ENCODE results near the gene PRSS12.

The PRSS12 gene

GRCh38 chr4:118351851-118352827 is 664 bp downstream of the PRSS12 start:
- Histone ChIP-seq H3K9me3 (ENCODE audit: control insufficient read depth, low read length) (no peaks in the 10 kb centered on the region), H3K27me3 (ENCODE audit: control insufficient read depth, insufficient read depth, low read length) (peaks cover 14% of the 10 kb centered on the region), H3K4me3 (ENCODE audit: low read length) (peak overlapping the region; percentile 37), H3K36me3 (ENCODE audit: control insufficient read depth, insufficient read depth, low read length) (no peaks in the 10 kb centered on the region), H3K4me1 (ENCODE audit: control insufficient read depth, insufficient read depth, low read length) (peaks cover 29% of the 10 kb centered on the region), H3K9ac (ENCODE audit: low read length) (peak overlapping the region; percentile 61)

- peaks cover 36% of the 10 kb centered on the region for H3K4me1 ChIP-seq (ENCODE audit: control insufficient read depth, insufficient read depth, low read length)
- H3K4me3 ChIP-seq (ENCODE audit: low read length) = peak overlapping the region; percentile 37
- H3K9me3 ChIP-seq (ENCODE audit: control insufficient read depth, low read length) = no peaks in the 10 kb centered on the region
- H3K27me3 ChIP-seq (ENCODE audit: control insufficient read depth, insufficient read depth, low read length) = peaks cover 11% of the 10 kb centered on the region
- H3K36me3 ChIP-seq (ENCODE audit: control insufficient read depth, insufficient read depth, low read length) = no peaks in the 10 kb centered on the region
- peak overlapping the region; percentile 61 for H3K9ac ChIP-seq (ENCODE audit: low read length)
Measured at GRCh38 chr4:118350961-118351360, 1.8 kb downstream of the PRSS12 start.

DNA sequence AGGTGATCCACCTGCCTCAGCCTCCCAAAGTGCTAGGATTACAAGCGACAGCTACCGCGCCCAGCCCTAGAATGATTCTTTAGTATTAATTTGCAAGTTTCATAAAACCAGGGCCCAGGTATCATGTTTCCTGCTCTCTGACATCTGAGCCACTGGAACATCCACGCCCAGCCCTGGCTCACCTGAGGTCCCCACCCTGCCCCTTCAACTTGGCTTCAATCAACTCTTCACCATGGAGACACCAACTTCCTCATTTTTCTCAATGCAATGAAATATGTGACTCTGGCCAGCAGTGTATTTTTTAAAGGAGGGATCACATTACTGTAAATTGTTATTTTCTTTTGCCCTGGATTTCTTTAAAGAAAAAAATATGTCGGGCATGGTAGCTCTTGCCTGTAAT is 3.9 kb downstream of the PRSS12 start:
- no peaks in the 10 kb centered on the region for H3K36me3 ChIP-seq (ENCODE audit: control insufficient read depth, insufficient read depth, low read length)
- no peaks in the 10 kb centered on the region for H3K9me3 ChIP-seq (ENCODE audit: control insufficient read depth, low read length)
- H3K4me1 ChIP-seq (ENCODE audit: control insufficient read depth, insufficient read depth, low read length) = peaks cover 41% of the 10 kb centered on the region
- H3K27me3 ChIP-seq (ENCODE audit: control insufficient read depth, insufficient read depth, low read length) = peaks cover 10% of the 10 kb centered on the region
- H3K9ac ChIP-seq (ENCODE audit: low read length) = no peak overlapping the region
- H3K4me3 ChIP-seq (ENCODE audit: low read length) = no peak overlapping the region

DNA sequence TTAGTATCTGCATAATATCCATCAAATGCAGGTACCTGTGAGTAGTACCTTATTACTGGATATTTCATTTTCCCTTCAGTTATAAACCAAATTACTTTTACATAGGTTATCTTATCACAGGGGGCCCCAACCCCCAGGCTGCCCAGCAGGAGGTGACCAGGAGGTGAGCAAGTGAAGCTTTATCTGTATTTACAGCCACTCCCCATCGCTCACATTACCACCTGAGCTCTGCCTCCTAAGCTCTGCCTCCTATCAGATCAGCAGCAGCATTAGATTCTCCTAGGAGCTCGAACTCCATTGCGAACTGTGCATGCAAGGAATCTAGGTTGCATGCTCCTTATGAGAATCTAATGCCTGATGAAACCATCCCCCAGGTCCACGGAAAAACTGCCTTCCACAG is 6.3 kb downstream of the PRSS12 start:
- Histone ChIP-seq H3K4me3 (ENCODE audit: low read length) (no peak overlapping the region), H3K9ac (ENCODE audit: low read length) (no peak overlapping the region), H3K9me3 (ENCODE audit: control insufficient read depth, low read length) (no peaks in the 10 kb centered on the region), H3K4me1 (ENCODE audit: control insufficient read depth, insufficient read depth, low read length) (peaks cover 37% of the 10 kb centered on the region), H3K36me3 (ENCODE audit: control insufficient read depth, insufficient read depth, low read length) (no peaks in the 10 kb centered on the region), H3K27me3 (ENCODE audit: control insufficient read depth, insufficient read depth, low read length) (no peaks in the 10 kb centered on the region)

DNA sequence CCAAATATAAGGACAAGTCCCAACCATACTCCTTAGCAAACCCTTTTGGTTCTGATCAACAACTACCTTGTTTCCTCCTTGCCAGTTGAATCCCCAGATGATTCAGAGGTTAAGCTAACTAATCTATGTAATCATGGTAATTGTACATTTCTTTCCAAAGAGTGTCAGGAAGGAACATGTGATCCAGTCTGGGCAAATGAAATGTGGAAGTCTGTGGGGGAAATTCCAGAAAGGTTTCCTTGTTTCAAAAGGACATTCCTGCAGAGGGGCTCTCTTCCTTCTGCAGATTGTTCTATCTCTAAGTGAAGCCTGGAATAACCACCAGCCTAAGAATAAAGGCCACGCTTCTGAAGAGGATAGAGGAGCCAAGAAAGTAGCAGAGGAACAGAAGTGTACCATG is 7.0 kb downstream of the PRSS12 start:
- Histone ChIP-seq H3K9me3 (ENCODE audit: control insufficient read depth, low read length) (no peaks in the 10 kb centered on the region), H3K27me3 (ENCODE audit: control insufficient read depth, insufficient read depth, low read length) (no peaks in the 10 kb centered on the region), H3K4me1 (ENCODE audit: control insufficient read depth, insufficient read depth, low read length) (peaks cover 37% of the 10 kb centered on the region), H3K36me3 (ENCODE audit: control insufficient read depth, insufficient read depth, low read length) (no peaks in the 10 kb centered on the region), H3K9ac (ENCODE audit: low read length) (no peak overlapping the region), H3K4me3 (ENCODE audit: low read length) (no peak overlapping the region)

- no peak overlapping the region for H3K4me3 ChIP-seq (ENCODE audit: low read length)
- H3K36me3 ChIP-seq (ENCODE audit: control insufficient read depth, insufficient read depth, low read length) = no peaks in the 10 kb centered on the region
- no peaks in the 10 kb centered on the region for H3K9me3 ChIP-seq (ENCODE audit: control insufficient read depth, low read length)
- no peaks in the 10 kb centered on the region for H3K27me3 ChIP-seq (ENCODE audit: control insufficient read depth, insufficient read depth, low read length)
- H3K9ac ChIP-seq (ENCODE audit: low read length) = no peak overlapping the region
- peaks cover 42% of the 10 kb centered on the region for H3K4me1 ChIP-seq (ENCODE audit: control insufficient read depth, insufficient read depth, low read length)
Measured at GRCh38 chr4:118344801-118345200, 8.0 kb downstream of the PRSS12 start.

- no peaks in the 10 kb centered on the region for H3K27me3 ChIP-seq (ENCODE audit: control insufficient read depth, insufficient read depth, low read length)
- H3K4me3 ChIP-seq (ENCODE audit: low read length) = no peak overlapping the region
Measured at GRCh38 chr4:118343501-118343900, 9.3 kb downstream of the PRSS12 start.

GRCh38 chr4:118340109-118340508 is 12.7 kb downstream of the PRSS12 start:
- no peaks in the 10 kb centered on the region for H3K27me3 ChIP-seq (ENCODE audit: control insufficient read depth, insufficient read depth, low read length)
- no peak overlapping the region for H3K4me3 ChIP-seq (ENCODE audit: low read length)
- no peaks in the 10 kb centered on the region for H3K9me3 ChIP-seq (ENCODE audit: control insufficient read depth, low read length)
- H3K9ac ChIP-seq (ENCODE audit: low read length) = no peak overlapping the region
- no peaks in the 10 kb centered on the region for H3K36me3 ChIP-seq (ENCODE audit: control insufficient read depth, insufficient read depth, low read length)
- H3K4me1 ChIP-seq (ENCODE audit: control insufficient read depth, insufficient read depth, low read length) = peaks cover 12% of the 10 kb centered on the region

More at GRCh38 chr4:118343501-118343900, 9.3 kb downstream of the PRSS12 start:
- no peaks in the 10 kb centered on the region for H3K9me3 ChIP-seq (ENCODE audit: control insufficient read depth, low read length)
- no peak overlapping the region for H3K9ac ChIP-seq (ENCODE audit: low read length)
- no peaks in the 10 kb centered on the region for H3K36me3 ChIP-seq (ENCODE audit: control insufficient read depth, insufficient read depth, low read length)
- peaks cover 34% of the 10 kb centered on the region for H3K4me1 ChIP-seq (ENCODE audit: control insufficient read depth, insufficient read depth, low read length)

DNA sequence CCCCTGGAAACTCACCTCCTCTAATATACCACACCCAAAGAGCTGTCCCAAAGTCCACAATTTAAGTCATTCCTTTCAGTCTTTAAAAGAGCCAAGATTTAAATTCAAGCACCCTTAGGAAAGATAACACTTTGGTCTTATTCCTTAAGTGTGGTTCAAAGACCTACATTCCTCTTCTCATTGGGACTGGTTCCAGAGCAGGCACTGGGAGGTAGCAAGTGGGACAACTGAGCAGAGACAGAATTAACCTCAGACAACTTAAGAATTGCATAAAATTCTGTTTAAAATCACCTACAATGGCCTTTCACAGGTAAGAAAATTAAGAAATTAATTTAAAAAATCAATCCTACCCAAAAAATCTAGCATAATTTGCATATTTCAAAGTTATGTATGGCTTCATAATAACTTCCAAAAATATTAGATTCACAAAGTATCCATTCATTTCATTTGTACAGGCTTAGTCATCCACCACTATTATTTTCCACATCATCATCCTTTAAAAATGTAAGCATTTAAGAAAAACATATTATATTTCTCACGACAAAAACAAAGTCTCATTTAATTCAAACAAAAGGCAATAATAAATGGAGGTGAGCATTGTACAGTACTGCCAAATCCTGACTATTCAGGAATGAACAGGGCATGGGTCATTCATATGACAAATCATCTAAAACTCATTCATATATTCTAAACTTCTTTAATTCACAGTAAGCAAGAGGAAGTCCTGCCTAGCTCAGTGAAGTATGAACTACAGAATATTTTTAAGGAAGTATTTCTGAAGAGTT is 13.6 kb downstream of the PRSS12 start:
- no peak overlapping the region for H3K9ac ChIP-seq (ENCODE audit: low read length)
- H3K4me3 ChIP-seq (ENCODE audit: low read length) = no peak overlapping the region
- no peaks in the 10 kb centered on the region for H3K9me3 ChIP-seq (ENCODE audit: control insufficient read depth, low read length)
- no peaks in the 10 kb centered on the region for H3K27me3 ChIP-seq (ENCODE audit: control insufficient read depth, insufficient read depth, low read length)
- H3K36me3 ChIP-seq (ENCODE audit: control insufficient read depth, insufficient read depth, low read length) = no peaks in the 10 kb centered on the region
- H3K4me1 ChIP-seq (ENCODE audit: control insufficient read depth, insufficient read depth, low read length) = peaks cover 11% of the 10 kb centered on the region

DNA sequence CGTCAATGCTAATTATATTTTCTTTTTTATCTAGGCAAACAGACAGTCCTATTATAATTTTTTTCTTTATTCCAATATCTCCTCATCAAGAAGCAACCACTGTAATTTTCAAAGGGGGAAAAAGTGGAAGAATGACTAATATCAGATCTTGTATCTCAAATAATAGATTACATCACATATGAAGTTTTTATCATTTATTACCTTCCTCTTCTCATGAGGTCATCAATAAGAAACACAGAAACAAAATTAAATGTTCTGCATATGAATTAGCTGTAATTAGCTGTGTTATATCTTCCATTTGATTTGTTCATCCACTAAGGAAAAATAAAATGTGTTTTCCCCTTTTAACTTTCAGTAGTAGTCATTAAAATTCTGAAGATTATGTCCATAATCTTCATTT is 14.3 kb downstream of the PRSS12 start:
- Histone ChIP-seq H3K27me3 (ENCODE audit: control insufficient read depth, insufficient read depth, low read length) (no peaks in the 10 kb centered on the region), H3K9me3 (ENCODE audit: control insufficient read depth, low read length) (no peaks in the 10 kb centered on the region), H3K9ac (ENCODE audit: low read length) (no peak overlapping the region), H3K36me3 (ENCODE audit: control insufficient read depth, insufficient read depth, low read length) (no peaks in the 10 kb centered on the region), H3K4me1 (ENCODE audit: control insufficient read depth, insufficient read depth, low read length) (peaks cover 11% of the 10 kb centered on the region), H3K4me3 (ENCODE audit: low read length) (no peak overlapping the region)

GRCh38 chr4:118337954-118338353 is 14.8 kb downstream of the PRSS12 start:
- H3K9me3 ChIP-seq (ENCODE audit: control insufficient read depth, low read length) = no peaks in the 10 kb centered on the region
- H3K27me3 ChIP-seq (ENCODE audit: control insufficient read depth, insufficient read depth, low read length) = no peaks in the 10 kb centered on the region
- no peaks in the 10 kb centered on the region for H3K36me3 ChIP-seq (ENCODE audit: control insufficient read depth, insufficient read depth, low read length)
- no peak overlapping the region for H3K4me3 ChIP-seq (ENCODE audit: low read length)
- H3K9ac ChIP-seq (ENCODE audit: low read length) = no peak overlapping the region
- peaks cover 10% of the 10 kb centered on the region for H3K4me1 ChIP-seq (ENCODE audit: control insufficient read depth, insufficient read depth, low read length)

DNA sequence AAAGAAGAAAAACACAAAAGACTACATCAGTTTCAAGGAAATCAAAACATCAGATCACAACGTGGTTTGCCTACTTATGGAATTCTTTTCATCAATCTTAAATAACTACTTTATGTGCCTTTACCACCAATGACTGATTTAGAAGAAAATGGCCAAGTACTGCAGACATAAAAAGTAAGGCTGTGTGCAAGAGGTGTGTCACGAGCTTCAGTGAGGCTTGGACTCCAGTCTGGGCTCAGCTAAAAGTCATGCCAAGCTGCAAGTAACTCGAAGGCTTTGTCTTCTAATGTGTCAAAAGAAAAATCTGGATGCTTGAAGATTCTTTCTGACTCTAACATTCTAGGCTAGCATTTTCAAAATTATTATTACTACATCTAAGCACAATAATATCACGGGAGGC is 17.0 kb downstream of the PRSS12 start:
- Histone ChIP-seq H3K9ac (ENCODE audit: low read length) (no peak overlapping the region), H3K9me3 (ENCODE audit: control insufficient read depth, low read length) (no peaks in the 10 kb centered on the region), H3K4me3 (ENCODE audit: low read length) (no peak overlapping the region), H3K27me3 (ENCODE audit: control insufficient read depth, insufficient read depth, low read length) (no peaks in the 10 kb centered on the region), H3K36me3 (ENCODE audit: control insufficient read depth, insufficient read depth, low read length) (no peaks in the 10 kb centered on the region), H3K4me1 (ENCODE audit: control insufficient read depth, insufficient read depth, low read length) (peaks cover 6% of the 10 kb centered on the region)
